Measurements from ENCODE around the gene WDR53.
A peak's percentile ranks its signal among the peaks of the same experiment; 100 is the strongest.

- TF ChIP-seq JUNB (CRISPR knock-in tag; conservative IDR thresholded peaks at IDR 0.05) = no peak
- no peak for TF ChIP-seq ZC3H11A (IDR thresholded peaks at IDR 0.05; ENCODE audit: low read depth, low read length)
- TF ChIP-seq JUN (IDR thresholded peaks at IDR 0.05; ENCODE audit: borderline replicate concordance, low read depth, low read length) = no peak
- TF ChIP-seq JUN (CRISPR knock-in tag; IDR thresholded peaks at IDR 0.05; ENCODE audit: borderline replicate concordance) = no peak
- TF ChIP-seq ZFPM2 (CRISPR knock-in tag; IDR thresholded peaks at IDR 0.05) = no peak
- TF ChIP-seq ZBTB33 (CRISPR knock-in tag; IDR thresholded peaks at IDR 0.05) = no peak
- TF ChIP-seq POLR2A (conservative IDR thresholded peaks at IDR 0.05) = no peak
- TF ChIP-seq YY1 (IDR thresholded peaks at IDR 0.05; ENCODE audit: borderline replicate concordance in 1 of 3, control insufficient read depth in 1 of 3, extremely low read depth in 1 of 3, insufficient read depth in 3 of 3, insufficient read length in 1 of 3, insufficient replicate concordance in 2 of 3, low read depth in 1 of 3, low read length in 2 of 3) = no peak
- peak; percentile 22 for TF ChIP-seq NFIC (IDR thresholded peaks at IDR 0.05)
- no peak for TF ChIP-seq ZBTB12 (CRISPR knock-in tag; IDR thresholded peaks at IDR 0.05)
- no peak for TF ChIP-seq RBM25 (IDR thresholded peaks at IDR 0.05; ENCODE audit: low read depth, low read length, severe bottlenecking)
- TF ChIP-seq POLR3A (IDR thresholded peaks at IDR 0.05; ENCODE audit: borderline replicate concordance, extremely low read depth, insufficient read depth, insufficient read length) = no peak
- peak; percentile 78 to 97 for TF ChIP-seq MAZ (CRISPR knock-in tag; conservative IDR thresholded peaks at IDR 0.05 in 1 of 2, IDR thresholded peaks at IDR 0.05 in 1 of 2)
- no peak for TF ChIP-seq SMARCA5 (IDR thresholded peaks at IDR 0.05)
Measured at GRCh38 chr3:196609343-196609775, 41.0 kb upstream of the WDR53 start.
